Central memory CD8-positive, alpha-beta T cell (primary cell): ENCODE data around the gene RANBP3.

ENCODE experiments used
- ATAC-seq: fragments of 150-1000 bp; cut with Tn5 transposase; replicated peaks from 2 replicates; pipeline ENCODE4 v1.10.0; 2022; ENCODE audit warnings: mild to moderate bottlenecking, moderate FRiP score, moderate number of reproducible peaks; ENCODE audit not compliant: poor library complexity, severe bottlenecking; ENCODE audit errors: extremely low read depth
- DNase-seq, 2 donors: peaks; one replicate each; pipeline ENCODE4 v3.0.0; 2021; ENCODE audit warnings: low spot score in 2 of 2
- H3K27ac Mint-ChIP-seq: one replicate; pipeline ENCODE4 v1.8.0; 2022; ENCODE audit warnings: low read depth, mild to moderate bottlenecking, moderate library complexity, mixed read lengths
- H3K27me3 Mint-ChIP-seq: one replicate; pipeline ENCODE4 v1.8.0; 2022; ENCODE audit warnings: mixed read lengths
- H3K36me3 Mint-ChIP-seq: one replicate; pipeline ENCODE4 v1.8.0; 2022; ENCODE audit warnings: mild to moderate bottlenecking, moderate library complexity, mixed read lengths; ENCODE audit not compliant: insufficient read depth
- H3K4me1 Mint-ChIP-seq: one replicate; pipeline ENCODE4 v1.8.0; 2022; ENCODE audit warnings: mixed read lengths
- H3K4me3 Mint-ChIP-seq: one replicate; pipeline ENCODE4 v1.8.0; 2022; ENCODE audit warnings: mild to moderate bottlenecking, moderate library complexity, mixed read lengths
- H3K9me3 Mint-ChIP-seq: one replicate; pipeline ENCODE4 v1.8.0; 2022; ENCODE audit warnings: mixed read lengths

RANBP3 gene

DNA sequence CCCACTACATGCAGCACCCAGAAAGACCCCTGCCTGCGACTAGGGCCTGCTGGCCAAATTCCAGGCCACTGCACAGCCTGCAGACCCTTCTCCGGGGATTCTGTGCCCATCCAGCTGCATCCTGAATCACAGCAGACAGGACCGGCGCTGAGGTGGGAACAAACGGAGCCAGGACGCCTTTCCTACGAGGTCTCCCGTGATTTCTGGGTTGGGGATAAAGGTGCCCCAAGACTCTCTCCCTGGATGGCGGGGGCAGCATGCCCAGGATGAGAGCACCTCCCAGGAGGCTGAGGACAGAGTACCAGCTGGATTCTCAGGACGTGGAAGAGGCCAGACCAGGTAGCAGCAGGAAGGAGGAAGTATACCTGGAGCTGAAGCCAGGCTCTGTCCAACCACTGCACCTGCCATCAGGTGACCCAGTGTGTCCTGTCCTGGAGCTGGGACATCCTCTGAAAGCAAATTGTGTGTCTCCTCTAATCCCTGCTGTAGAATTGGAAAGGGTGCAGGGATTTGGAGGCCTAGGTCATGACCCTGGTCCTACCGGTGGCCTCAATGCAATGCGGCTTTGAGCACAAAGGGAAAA is 104.2 kb downstream of the RANBP3 start:
- no peak overlapping the region for H3K4me3 Mint-ChIP-seq

DNA sequence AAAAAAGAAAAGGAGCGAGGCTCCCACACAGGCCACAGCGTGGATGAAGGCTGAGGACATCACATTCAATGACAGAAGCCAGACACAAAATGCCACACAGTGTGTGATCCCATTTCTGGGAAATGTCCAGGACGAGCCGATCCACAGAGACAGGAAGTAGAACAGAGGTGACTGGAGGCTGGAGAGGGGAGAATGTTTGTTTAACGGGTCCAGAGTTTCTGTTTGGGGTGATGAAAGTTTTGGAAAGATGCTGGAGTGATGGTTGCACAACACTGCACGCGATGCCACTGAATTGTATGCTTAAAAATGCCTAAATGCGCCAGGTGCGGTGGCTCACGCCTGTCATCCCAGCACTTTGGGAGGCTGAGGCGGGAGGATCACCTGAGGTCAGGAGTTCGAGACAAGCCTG is 107.0 kb downstream of the RANBP3 start:
- H3K36me3 Mint-ChIP-seq: no peaks in the 10 kb centered on the region
- DNase-seq (no peak), ATAC-seq (no peak)
- no peak overlapping the region for H3K27ac Mint-ChIP-seq
- H3K4me1 Mint-ChIP-seq: no peaks in the 10 kb centered on the region
- H3K27me3 Mint-ChIP-seq: peaks cover 11% of the 10 kb centered on the region
- H3K9me3 Mint-ChIP-seq: no peaks in the 10 kb centered on the region
- no peak overlapping the region for H3K4me3 Mint-ChIP-seq

More for the DNA sequence above, 104.2 kb downstream of the RANBP3 start:
- Mint-ChIP-seq H3K27me3 (peaks cover 23% of the 10 kb centered on the region), H3K4me1 (no peaks in the 10 kb centered on the region), H3K27ac (no peak overlapping the region), H3K9me3 (no peaks in the 10 kb centered on the region), H3K36me3 (no peaks in the 10 kb centered on the region)
- ATAC-seq (no peak), DNase-seq (no peak)

DNA sequence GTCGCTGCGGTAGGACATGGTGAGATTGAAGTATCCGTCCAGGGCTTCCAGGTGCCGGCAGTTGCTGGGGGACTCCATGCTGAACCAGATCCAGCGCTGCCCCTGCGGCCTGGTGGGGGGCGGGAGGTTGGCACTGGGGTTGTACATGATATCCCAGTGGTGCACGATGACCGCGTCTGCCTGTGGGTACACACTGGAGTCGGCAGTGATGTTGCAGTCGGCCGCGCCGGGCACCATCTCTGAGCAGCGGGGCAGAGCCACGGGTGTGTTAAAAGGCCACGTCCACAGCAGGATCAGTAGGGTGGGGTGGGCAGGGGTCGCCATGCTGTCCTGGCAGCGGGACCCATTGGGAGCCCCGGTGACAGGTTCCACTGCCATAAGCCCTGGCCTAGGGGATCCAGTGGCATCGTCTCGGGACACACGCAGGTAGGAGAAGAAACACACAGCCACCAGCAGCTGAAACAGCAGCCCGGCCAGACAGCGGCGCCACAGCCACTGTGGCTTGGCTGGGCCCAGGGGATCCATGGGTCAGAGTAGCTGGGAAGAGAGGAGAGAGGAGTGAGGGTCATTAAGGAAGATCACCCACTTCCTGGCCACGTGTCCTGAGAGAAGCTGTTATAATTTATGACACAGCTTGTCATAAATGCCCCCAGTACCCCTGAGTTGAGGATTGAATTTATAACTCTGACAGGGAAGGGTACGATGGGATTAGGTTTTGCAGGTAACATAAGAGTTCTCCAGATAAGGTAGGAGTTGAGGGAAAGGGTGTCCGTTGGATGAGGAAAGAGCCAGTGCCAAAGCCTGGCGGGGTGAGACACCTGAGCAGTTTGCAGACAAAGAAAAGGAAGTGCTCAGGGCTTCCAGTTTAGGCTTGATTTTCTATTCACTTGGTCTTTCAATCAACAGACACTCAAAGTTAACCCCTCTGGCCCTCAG is 110.5 kb downstream of the RANBP3 start:
- no peaks in the 10 kb centered on the region for H3K4me1 Mint-ChIP-seq
- DNase-seq (no peak), ATAC-seq (no peak)
- no peak overlapping the region for H3K27ac Mint-ChIP-seq
- H3K36me3 Mint-ChIP-seq: peaks cover 4% of the 10 kb centered on the region
- H3K27me3 Mint-ChIP-seq: peaks cover 26% of the 10 kb centered on the region
- no peak overlapping the region for H3K4me3 Mint-ChIP-seq
- no peaks in the 10 kb centered on the region for H3K9me3 Mint-ChIP-seq
